ENCODE data around the gene DPF3.

The DPF3 gene

GRCh38 chr14:72577521-72577920, 316.4 kb downstream of the DPF3 start:
- H3K4me3 ChIP-seq (ENCODE audit: low read length in 2 of 2) = no peak overlapping the region
- no peaks in the 10 kb centered on the region for H3K36me3 ChIP-seq (replicated peaks in 1 of 2; ENCODE audit: control insufficient read depth in 2 of 2, insufficient read depth in 2 of 2, low read length in 2 of 2)
- H4K91ac ChIP-seq (ENCODE audit: low read depth, low read length, poor library complexity) = no peak overlapping the region
- H3K27me3 ChIP-seq (ENCODE audit: control insufficient read depth in 3 of 3, insufficient read depth in 3 of 3, low read depth in 1 of 3, low read length in 3 of 3) = peaks cover 0 to 11% (median 0%) of the 10 kb centered on the region in 3 experiments
- no peak overlapping the region for H2BK15ac ChIP-seq (ENCODE audit: low read length)
- H3K14ac ChIP-seq (ENCODE audit: low read length) = no peak overlapping the region
- H3K27ac ChIP-seq (replicated peaks; ENCODE audit: low read length) = no peak overlapping the region
- H2BK12ac ChIP-seq (ENCODE audit: low read length) = no peak overlapping the region
- H4K8ac ChIP-seq (ENCODE audit: low read depth, low read length) = no peak overlapping the region
- H3K4me1 ChIP-seq (ENCODE audit: control insufficient read depth in 2 of 2, insufficient read depth in 1 of 2, low read depth in 1 of 2, low read length in 2 of 2) = no peaks in the 10 kb centered on the region
- no peak overlapping the region for H3K9ac ChIP-seq (ENCODE audit: low read depth, low read length, poor library complexity)
- no peak overlapping the region for H3K4me2 ChIP-seq (ENCODE audit: insufficient read depth, low read length, poor library complexity, severe bottlenecking)
- DNase-seq (ENCODE audit: low spot score) = no peak
- no peak overlapping the region for H3K18ac ChIP-seq (ENCODE audit: low read length)
- no CpG with 5 or more reads among the region's 5 CpGs for WGBS, 2 donors (ENCODE audit: extremely low coverage in 2 of 2, insufficient read length in 2 of 2, insufficient replicate concordance in 1 of 2)
- no peak overlapping the region for H2AK5ac ChIP-seq (ENCODE audit: low read depth, low read length)
- H2AFZ ChIP-seq (ENCODE audit: low read length) = no peak overlapping the region
- H3K79me1 ChIP-seq (ENCODE audit: low read depth, low read length) = no peaks in the 10 kb centered on the region
- H3K23ac ChIP-seq (ENCODE audit: low read depth, low read length, poor library complexity) = no peak overlapping the region
- no peaks in the 10 kb centered on the region for H3K9me3 ChIP-seq (replicated peaks in 1 of 2; ENCODE audit: control insufficient read depth in 2 of 2, insufficient read depth in 1 of 2, low read depth in 1 of 2, low read length in 2 of 2)
- no peak overlapping the region for H2BK120ac ChIP-seq (ENCODE audit: low read depth, low read length)
- no peak overlapping the region for H3K4ac ChIP-seq (ENCODE audit: low read length)
- no peak overlapping the region for H2BK5ac ChIP-seq (ENCODE audit: low read length)

DNA sequence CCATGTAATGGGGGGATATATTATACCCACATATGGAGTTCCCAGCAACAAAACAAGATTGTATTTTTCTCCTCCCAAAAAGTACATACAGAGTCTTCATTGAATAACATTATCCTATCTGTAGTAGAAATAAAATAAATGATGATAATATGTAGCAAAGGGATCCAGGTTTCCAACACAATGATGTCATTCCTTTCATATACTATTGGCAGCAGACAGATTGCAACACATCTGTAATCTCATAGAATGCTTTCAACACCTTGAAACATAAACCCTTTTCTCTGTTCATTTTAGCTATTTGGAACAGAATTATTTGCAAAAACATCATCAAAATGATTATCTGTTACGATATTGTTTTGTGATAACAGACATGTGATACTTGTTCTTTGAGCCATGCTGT, 317.6 kb downstream of the DPF3 start:
- no peak overlapping the region for H2AK5ac ChIP-seq (ENCODE audit: low read depth, low read length)
- no peak overlapping the region for H3K18ac ChIP-seq (ENCODE audit: low read length)
- H3K79me1 ChIP-seq (ENCODE audit: low read depth, low read length) = no peaks in the 10 kb centered on the region
- WGBS, 2 donors (ENCODE audit: extremely low coverage in 2 of 2, insufficient read length in 2 of 2, insufficient replicate concordance in 1 of 2) = no CpG with 5 or more reads among the region's 1 CpG
- H2BK120ac ChIP-seq (ENCODE audit: low read depth, low read length) = no peak overlapping the region
- no peak overlapping the region for H4K8ac ChIP-seq (ENCODE audit: low read depth, low read length)
- H2AFZ ChIP-seq (ENCODE audit: low read length) = no peak overlapping the region
- no peak overlapping the region for H3K27ac ChIP-seq (replicated peaks; ENCODE audit: low read length)
- no peak overlapping the region for H2BK12ac ChIP-seq (ENCODE audit: low read length)
- peaks cover 0 to 11% (median 0%) of the 10 kb centered on the region in 3 experiments for H3K27me3 ChIP-seq (ENCODE audit: control insufficient read depth in 3 of 3, insufficient read depth in 3 of 3, low read depth in 1 of 3, low read length in 3 of 3)
- H3K4me3 ChIP-seq (ENCODE audit: low read length in 2 of 2) = no peak overlapping the region
- H3K9ac ChIP-seq (ENCODE audit: low read depth, low read length, poor library complexity) = no peak overlapping the region
- H3K9me3 ChIP-seq (replicated peaks in 1 of 2; ENCODE audit: control insufficient read depth in 2 of 2, insufficient read depth in 1 of 2, low read depth in 1 of 2, low read length in 2 of 2) = no peaks in the 10 kb centered on the region
- DNase-seq (ENCODE audit: low spot score) = no peak
- H3K4me2 ChIP-seq (ENCODE audit: insufficient read depth, low read length, poor library complexity, severe bottlenecking) = no peak overlapping the region
- H4K91ac ChIP-seq (ENCODE audit: low read depth, low read length, poor library complexity) = no peak overlapping the region
- no peak overlapping the region for H2BK5ac ChIP-seq (ENCODE audit: low read length)
- no peaks in the 10 kb centered on the region for H3K4me1 ChIP-seq (ENCODE audit: control insufficient read depth in 2 of 2, insufficient read depth in 1 of 2, low read depth in 1 of 2, low read length in 2 of 2)
- H3K36me3 ChIP-seq (replicated peaks in 1 of 2; ENCODE audit: control insufficient read depth in 2 of 2, insufficient read depth in 2 of 2, low read length in 2 of 2) = no peaks in the 10 kb centered on the region
- H3K14ac ChIP-seq (ENCODE audit: low read length) = no peak overlapping the region
- no peak overlapping the region for H3K4ac ChIP-seq (ENCODE audit: low read length)
- H2BK15ac ChIP-seq (ENCODE audit: low read length) = no peak overlapping the region
- no peak overlapping the region for H3K23ac ChIP-seq (ENCODE audit: low read depth, low read length, poor library complexity)

GRCh38 chr14:72574715-72575114, 319.2 kb downstream of the DPF3 start:
- Histone ChIP-seq H4K91ac (ENCODE audit: low read depth, low read length, poor library complexity) (no peak overlapping the region), H3K18ac (ENCODE audit: low read length) (no peak overlapping the region), H3K23ac (ENCODE audit: low read depth, low read length, poor library complexity) (no peak overlapping the region), H3K27ac (replicated peaks; ENCODE audit: low read length) (no peak overlapping the region), H3K36me3 (replicated peaks in 1 of 2; ENCODE audit: control insufficient read depth in 2 of 2, insufficient read depth in 2 of 2, low read length in 2 of 2) (no peaks in the 10 kb centered on the region), H3K9ac (ENCODE audit: low read depth, low read length, poor library complexity) (no peak overlapping the region), H2BK5ac (ENCODE audit: low read length) (no peak overlapping the region), H2AK5ac (ENCODE audit: low read depth, low read length) (no peak overlapping the region), H3K4me3 (ENCODE audit: low read length in 2 of 2) (no peak overlapping the region), H3K4me2 (ENCODE audit: insufficient read depth, low read length, poor library complexity, severe bottlenecking) (no peak overlapping the region), H2BK120ac (ENCODE audit: low read depth, low read length) (no peak overlapping the region), H3K4me1 (ENCODE audit: control insufficient read depth in 2 of 2, insufficient read depth in 1 of 2, low read depth in 1 of 2, low read length in 2 of 2) (no peaks in the 10 kb centered on the region), H2AFZ (ENCODE audit: low read length) (no peak overlapping the region), H3K27me3 (ENCODE audit: control insufficient read depth in 3 of 3, insufficient read depth in 3 of 3, low read depth in 1 of 3, low read length in 3 of 3) (peaks cover 0 to 11% (median 0%) of the 10 kb centered on the region in 3 experiments), H2BK12ac (ENCODE audit: low read length) (no peak overlapping the region), H3K4ac (ENCODE audit: low read length) (no peak overlapping the region), H3K14ac (ENCODE audit: low read length) (no peak overlapping the region), H2BK15ac (ENCODE audit: low read length) (no peak overlapping the region), H4K8ac (ENCODE audit: low read depth, low read length) (no peak overlapping the region), H3K79me1 (ENCODE audit: low read depth, low read length) (no peaks in the 10 kb centered on the region), H3K9me3 (replicated peaks in 1 of 2; ENCODE audit: control insufficient read depth in 2 of 2, insufficient read depth in 1 of 2, low read depth in 1 of 2, low read length in 2 of 2) (peaks cover 0 to 2% of the 10 kb centered on the region in 2 donors)
- no peak for DNase-seq (ENCODE audit: low spot score)
- no CpG with 5 or more reads among the region's 1 CpG for WGBS, 2 donors (ENCODE audit: extremely low coverage in 2 of 2, insufficient read length in 2 of 2, insufficient replicate concordance in 1 of 2)

DNA sequence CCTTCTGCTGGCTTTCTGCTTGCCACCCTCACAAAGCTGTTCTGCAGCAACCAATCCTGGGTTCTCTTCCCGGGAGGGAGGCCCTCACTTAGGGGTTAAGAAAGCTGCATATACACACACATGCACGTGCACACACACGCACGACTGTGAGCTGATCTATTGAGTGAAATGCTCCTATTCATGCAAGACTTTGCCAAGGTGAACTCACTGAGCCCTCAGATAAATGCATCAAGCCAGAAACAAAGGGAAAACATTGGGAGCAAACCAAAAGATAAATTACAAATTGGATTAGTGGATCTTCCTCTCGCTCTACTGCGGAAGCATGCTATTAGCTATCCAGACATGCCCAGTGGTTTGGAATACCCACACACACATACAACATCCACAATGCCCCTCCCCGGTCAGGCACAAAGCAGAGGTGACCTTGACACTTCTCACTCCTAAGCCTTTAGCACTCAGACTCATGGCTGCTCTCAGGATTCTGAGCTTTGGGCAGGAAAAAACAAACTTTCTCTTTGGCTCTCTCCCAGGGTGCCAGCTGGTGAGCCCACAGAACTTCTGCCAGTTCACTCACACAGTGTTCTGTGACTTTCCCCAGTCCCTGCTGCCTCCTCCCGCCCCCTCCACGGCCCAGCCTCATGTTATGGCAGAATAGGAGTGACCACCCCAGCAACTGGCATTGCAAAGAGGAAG, 320.0 kb downstream of the DPF3 start:
- H4K8ac ChIP-seq (ENCODE audit: low read depth, low read length) = no peak overlapping the region
- no peak overlapping the region for H4K91ac ChIP-seq (ENCODE audit: low read depth, low read length, poor library complexity)
- H3K4me3 ChIP-seq (ENCODE audit: low read length in 2 of 2) = no peak overlapping the region
- H2BK5ac ChIP-seq (ENCODE audit: low read length) = no peak overlapping the region
- WGBS, 2 donors (ENCODE audit: extremely low coverage in 2 of 2, insufficient read length in 2 of 2, insufficient replicate concordance in 1 of 2) = no CpG with 5 or more reads among the region's 9 CpGs
- H3K4ac ChIP-seq (ENCODE audit: low read length) = no peak overlapping the region
- H3K27ac ChIP-seq (replicated peaks; ENCODE audit: low read length) = no peak overlapping the region
- no peak overlapping the region for H2BK15ac ChIP-seq (ENCODE audit: low read length)
- H2BK12ac ChIP-seq (ENCODE audit: low read length) = no peak overlapping the region
- DNase-seq (ENCODE audit: low spot score) = no peak
- no peak overlapping the region for H3K23ac ChIP-seq (ENCODE audit: low read depth, low read length, poor library complexity)
- no peak overlapping the region for H2AK5ac ChIP-seq (ENCODE audit: low read depth, low read length)
- peaks cover 0 to 2% of the 10 kb centered on the region in 2 donors for H3K9me3 ChIP-seq (replicated peaks in 1 of 2; ENCODE audit: control insufficient read depth in 2 of 2, insufficient read depth in 1 of 2, low read depth in 1 of 2, low read length in 2 of 2)
- H3K4me1 ChIP-seq (ENCODE audit: control insufficient read depth in 2 of 2, insufficient read depth in 1 of 2, low read depth in 1 of 2, low read length in 2 of 2) = no peaks in the 10 kb centered on the region
- no peak overlapping the region for H2AFZ ChIP-seq (ENCODE audit: low read length)
- peak overlapping the region; percentile 63 for H2BK120ac ChIP-seq (ENCODE audit: low read depth, low read length)
- peaks cover 0 to 11% (median 0%) of the 10 kb centered on the region in 3 experiments for H3K27me3 ChIP-seq (ENCODE audit: control insufficient read depth in 3 of 3, insufficient read depth in 3 of 3, low read depth in 1 of 3, low read length in 3 of 3)
- no peak overlapping the region for H3K18ac ChIP-seq (ENCODE audit: low read length)
- H3K14ac ChIP-seq (ENCODE audit: low read length) = no peak overlapping the region
- no peaks in the 10 kb centered on the region for H3K79me1 ChIP-seq (ENCODE audit: low read depth, low read length)
- H3K4me2 ChIP-seq (ENCODE audit: insufficient read depth, low read length, poor library complexity, severe bottlenecking) = no peak overlapping the region
- H3K9ac ChIP-seq (ENCODE audit: low read depth, low read length, poor library complexity) = no peak overlapping the region
- H3K36me3 ChIP-seq (replicated peaks in 1 of 2; ENCODE audit: control insufficient read depth in 2 of 2, insufficient read depth in 2 of 2, low read length in 2 of 2) = no peaks in the 10 kb centered on the region

All from neuronal stem cell (in vitro differentiated cells).